HCT116 (cell line): ENCODE results near the gene CERS5. TPM values are rescaled to one million over a fixed set of nuclear protein-coding genes. Genes with fewer than 3 reads are reported as not detected.

Source experiments
- ATAC-seq: fragments of 200-7000 bp; cut with Tn5 transposase; 2 replicates; pipeline ENCODE4 v1.9.1; 2020; ENCODE audit warnings: mild to moderate bottlenecking, moderate library complexity
- BruUV-seq: library from RNA; stranded (reverse); fragments of 400-500 nt; replicated peaks from 2 replicates; lab custom pipeline; 2021; lab: Mats Ljungman, UMichigan
- CTCF ChIA-PET: fragments of 300-600 bp; sonication (Branson Sonifier 250); formaldehyde crosslinking; loops from one replicate; lab custom pipeline; 2021; ENCODE audit warnings: antibody characterized with exemption; lab: Charles Lee
- POLR2A ChIA-PET: fragments of 300-600, 350-600 bp; sonication (Branson Sonifier 250); formaldehyde crosslinking; loops from one replicate; lab custom pipeline; 2021; ENCODE audit warnings: antibody characterized with exemption; lab: Charles Lee
- RAD21 ChIA-PET, 2 experiments: fragments of 300-600 bp; sonication (Branson Sonifier 250); formaldehyde crosslinking; loops; one replicate each; lab custom pipeline; 2023; ENCODE audit warnings: low total read pairs in 2 of 2; ENCODE audit not compliant: uncharacterized antibody in 2 of 2, unreplicated experiment in 2 of 2, low non-redundant PET in 1 of 2; lab: Charles Lee
- DNase-seq: peaks from one replicate; pipeline ENCODE4 v3.0.0-alpha.2; 2010; ENCODE audit warnings: low read depth, low spot score
- H2AFZ ChIP-seq: fragments of 200-600 bp; shearing (Covaris generic), sonication (generic); 2 replicates; pipeline ENCODE4 v1.6.1; 2017; ENCODE audit warnings: low read depth, mixed run types, mixed read lengths, antibody characterized with exemption, low read length; ENCODE audit not compliant: poor library complexity, severe bottlenecking
- H3K27ac ChIP-seq: 2 replicates; pipeline ENCODE4 v1.5.1; 2012; ENCODE audit warnings: low read depth, low read length
- H3K27me3 ChIP-seq: fragments of 200-600 bp; sonication (generic); 2 replicates; pipeline ENCODE4 v1.6.1; 2016; ENCODE audit warnings: mixed run types, low read length, mixed read lengths; ENCODE audit not compliant: insufficient read depth
- H3K36me3 ChIP-seq, 2 experiments: fragments of 200-500 bp in 1 of 2; fragments of 200-600 bp in 1 of 2; sonication (Bioruptor generic) in 1 of 2; sonication (generic) in 1 of 2; 2 replicates each; pipeline versions ENCODE4 v1.5.1 to v1.6.1; 2014 to 2016; ENCODE audit warnings: low read length in 2 of 2, inconsistent platforms in 1 of 2, mixed read lengths in 1 of 2, mixed run types in 1 of 2; ENCODE audit not compliant: insufficient read depth in 2 of 2, control insufficient read depth in 1 of 2
- H3K4me1 ChIP-seq, 2 experiments: fragments of 200-600 bp in 1 of 2; sonication (generic) in 1 of 2; 2 replicates each; pipeline versions ENCODE4 v1.5.1 to v1.6.1; 2012 to 2017; ENCODE audit warnings: low read length in 2 of 2, inconsistent platforms in 1 of 2, mild to moderate bottlenecking in 1 of 2, mixed read lengths in 1 of 2, mixed run types in 1 of 2, moderate library complexity in 1 of 2; ENCODE audit not compliant: insufficient read depth in 2 of 2, control insufficient read depth in 1 of 2
- H3K4me2 ChIP-seq: fragments of 200-600 bp; sonication (generic); 2 replicates; pipeline ENCODE4 v1.6.1; 2017; ENCODE audit warnings: mixed run types, low read length, mixed read lengths
- H3K4me3 ChIP-seq, 2 experiments: fragments of 200-600 bp in 1 of 2; sonication (generic) in 1 of 2; replicated peaks in 1 of 2; 2 replicates each; pipeline ENCODE4 v1.5.1; 2011 to 2016; ENCODE audit warnings: low read length in 2 of 2, control low read depth in 1 of 2, low read depth in 1 of 2, mild to moderate bottlenecking in 1 of 2, mixed read lengths in 1 of 2, mixed run types in 1 of 2
- H3K79me2 ChIP-seq: fragments of 200-600 bp; sonication (generic); 2 replicates; pipeline ENCODE4 v1.6.1; 2017; ENCODE audit warnings: mild to moderate bottlenecking, mixed run types, low read length, moderate library complexity, mixed read lengths; ENCODE audit not compliant: insufficient read depth
- H3K9ac ChIP-seq: fragments of 200-600 bp; sonication (generic); 2 replicates; pipeline ENCODE4 v1.6.1; 2016; ENCODE audit warnings: low read length, mixed read lengths
- H3K9me2 ChIP-seq: fragments of 200-600 bp; sonication (generic), shearing (Covaris generic); 2 replicates; pipeline ENCODE4 v1.6.1; 2017; ENCODE audit warnings: mixed run types, mild to moderate bottlenecking, moderate library complexity; ENCODE audit not compliant: insufficient read depth
- H3K9me3 ChIP-seq, 2 experiments: fragments of 200-500 bp in 1 of 2; fragments of 200-600 bp in 1 of 2; sonication (Bioruptor generic) in 1 of 2; sonication (generic) in 1 of 2; 2 replicates each; pipeline ENCODE4 v1.6.1; 2014 to 2017; ENCODE audit warnings: low read length in 2 of 2, mixed read lengths in 2 of 2, inconsistent platforms in 1 of 2, low read depth in 1 of 2, mild to moderate bottlenecking in 1 of 2, mixed run types in 1 of 2, moderate library complexity in 1 of 2; ENCODE audit not compliant: control insufficient read depth in 1 of 2, insufficient read depth in 1 of 2
- H4K20me1 ChIP-seq: fragments of 200-600 bp; sonication (generic), shearing (Covaris generic); 2 replicates; pipeline ENCODE4 v1.6.1; 2017; ENCODE audit warnings: mixed run types, mild to moderate bottlenecking, moderate library complexity; ENCODE audit not compliant: insufficient read depth
- CBX3 ChIP-seq: IDR thresholded peaks from 2 replicates; pipeline ENCODE4 v1.6.1; 2012; ENCODE audit warnings: low read depth
- CEBPB ChIP-seq: IDR thresholded peaks from 2 replicates; pipeline ENCODE4 v1.6.1; 2012; ENCODE audit warnings: low read depth
- CTCF ChIP-seq, 3 experiments: fragments of 200-600 bp in 1 of 3; sonication (generic) in 1 of 3; IDR thresholded peaks in 2 of 3; conservative IDR thresholded peaks in 1 of 3; 2 replicates each; pipeline ENCODE4 v1.5.1; 2012 to 2017; ENCODE audit warnings: low read depth in 2 of 3, low read length in 2 of 3, antibody characterized with exemption in 1 of 3, borderline replicate concordance in 1 of 3, control low read depth in 1 of 3, mild to moderate bottlenecking in 1 of 3, mixed read lengths in 1 of 3, mixed run types in 1 of 3, moderate library complexity in 1 of 3; ENCODE audit not compliant: insufficient read depth in 1 of 3
- EGR1 ChIP-seq: IDR thresholded peaks from 2 replicates; pipeline ENCODE4 v1.6.1; 2012; ENCODE audit warnings: low read depth
- EZH2 ChIP-seq: fragments of 200-600 bp; sonication (generic); IDR thresholded peaks from 2 replicates; pipeline ENCODE4 v1.6.1; 2017; ENCODE audit warnings: antibody characterized with exemption, mixed run types
- EZH2phosphoT487 ChIP-seq: fragments of 200-600 bp; IDR thresholded peaks from 2 replicates; pipeline ENCODE4 v1.6.1; 2018; ENCODE audit warnings: antibody characterized with exemption, borderline replicate concordance
- FOSL1 ChIP-seq: IDR thresholded peaks from 2 replicates; pipeline ENCODE4 v1.6.1; 2012; ENCODE audit warnings: low read depth
- JUND ChIP-seq: IDR thresholded peaks from 2 replicates; pipeline ENCODE4 v1.6.1; 2012
- POLR2A ChIP-seq: IDR thresholded peaks from 2 replicates; pipeline ENCODE4 v1.7.0; 2011; ENCODE audit warnings: borderline replicate concordance; ENCODE audit not compliant: insufficient read depth, insufficient read length; ENCODE audit errors: extremely low read depth
- POLR2AphosphoS5 ChIP-seq: IDR thresholded peaks from 2 replicates; pipeline ENCODE4 v1.6.1; 2011; ENCODE audit warnings: mild to moderate bottlenecking, low read depth, low read length, moderate library complexity
- REST ChIP-seq: IDR thresholded peaks from 2 replicates; pipeline ENCODE4 v1.6.1; 2012; ENCODE audit warnings: low read depth
- SIN3A ChIP-seq: IDR thresholded peaks from 2 replicates; pipeline ENCODE4 v1.6.1; 2012; ENCODE audit warnings: low read depth
- SP1 ChIP-seq: IDR thresholded peaks from 2 replicates; pipeline ENCODE4 v1.6.1; 2012; ENCODE audit warnings: low read depth
- ZNF274 ChIP-seq: fragments of 200-500 bp; sonication (Bioruptor generic); IDR thresholded peaks from 2 replicates; pipeline ENCODE4 v1.6.1; 2014; ENCODE audit warnings: mild to moderate bottlenecking, low read depth, low read length, inconsistent platforms
- intact Hi-C: fragments of 100-400 bp; cut with micrococcal nuclease; formaldehyde crosslinking; loops from 2 replicates; pipeline ENCODE4 v1.10.0; 2022
- total RNA-seq: library from RNA; stranded (reverse); gene quantifications from one replicate; pipeline ENCODE4 v1.2.1, GENCODE V29; 2021; ENCODE audit not compliant: unreplicated experiment

The CERS5 gene
- total RNA-seq, 1 experiment from 2014 or later = 33.4 TPM

- TF ChIP-seq EZH2phosphoT487 (no peak), POLR2AphosphoS5 (no peak), SIN3A (0 out of 2 replicates have a peak, but pooled peaks have one; percentile 46), POLR2A (no peak)
- TF ChIP-seq, all 23 proteins: peak for 9
Observed at GRCh38 chr12:50201987-50202521, 34.9 kb upstream of the CERS5 start (continued).

- ChIA-PET RAD21 (interaction anchor here in 1 of 2 experiments (1.1 kb wide), 1 partner anchor 46 kb away, joined by 4 read pairs; no protein-coding TSS in a partner anchor), POLR2A (no interaction called here), CTCF (no interaction called here)
- H2AFZ ChIP-seq = no peak overlapping the region
- H3K9me2 ChIP-seq = no peaks in the 10 kb centered on the region
- TF ChIP-seq FOSL1 = no peak
- no peak for TF ChIP-seq CEBPB
- no peak for TF ChIP-seq CBX3
- TF ChIP-seq ZNF274 = no peak
- TF ChIP-seq POLR2AphosphoS5 = no peak
- no peak for TF ChIP-seq JUND
- TF ChIP-seq SP1 = no peak
- TF ChIP-seq EGR1 = no peak
- no peak for TF ChIP-seq CTCF (IDR thresholded peaks at IDR 0.05 in 2 of 3, conservative IDR thresholded peaks at IDR 0.05 in 1 of 3; ENCODE audit: borderline replicate concordance in 1 of 3, insufficient read depth in 1 of 3, low read depth in 2 of 3, low read length in 2 of 3)
- TF ChIP-seq REST = no peak
- no peak for TF ChIP-seq EZH2phosphoT487
- no peak for TF ChIP-seq EZH2
- H3K36me3 ChIP-seq = peaks cover 6 to 18% of the 10 kb centered on the region in 2 experiments; a peak in 3 of 4 replicates
- intact Hi-C loops = loop anchor here (5.0 kb wide), 1 partner anchor 112 kb away; no protein-coding TSS in a partner anchor
- peaks cover 6% of the 10 kb centered on the region for H3K79me2 ChIP-seq
- peaks cover 34 to 45% of the 10 kb centered on the region in 2 experiments for H3K4me1 ChIP-seq
- peak overlapping the region; percentile 93; the same call in 1 of the 2 replicates for H3K4me2 ChIP-seq
- H3K4me3 ChIP-seq = no peak overlapping the region
- H3K27ac ChIP-seq = peak overlapping the region; percentile 91; the same call in 1 of the 2 replicates
- H3K9ac ChIP-seq = peak overlapping the region; percentile 23; the same call in 1 of the 2 replicates
- no peaks in the 10 kb centered on the region for H4K20me1 ChIP-seq
- no peaks in the 10 kb centered on the region for H3K9me3 ChIP-seq
- BruUV-seq = no TSS peak
- DNase-seq (no peak), ATAC-seq (no peak)
- H3K27me3 ChIP-seq = no peaks in the 10 kb centered on the region
Observed at GRCh38 chr12:50200552-50201273, 33.5 kb upstream of the CERS5 start.
